Right ventricle myocardium inferior (tissue), 1 donor: Measurements from ENCODE around the gene SETD3. TPM values are rescaled to one million over a fixed set of nuclear protein-coding genes. Genes with fewer than 3 reads are reported as not detected.

Experiments
- ATAC-seq: fragments of 200-7000 bp; cut with Tn5 transposase; one replicate; pipeline ENCODE4 v1.9.1; 2020; ENCODE audit warnings: mild to moderate bottlenecking, moderate library complexity
- DNase-seq: peaks from one replicate; pipeline ENCODE4 v3.0.0; 2021; ENCODE audit errors: missing footprints
- intact Hi-C: fragments of 100-400 bp; cut with DNase I; formaldehyde crosslinking; loops from one replicate; pipeline ENCODE4 v1.11.0; 2022
- total RNA-seq: library from RNA; stranded (reverse); fragmentation: NEBNext Ultra II Directional; extraction: Animal tissue kit (Norgen Biotek cat#: 25700); gene quantifications from one replicate; pipeline ENCODE4 v1.2.1, GENCODE V29; 2021
- donor health status: DM: no; HTN: yes; CAD: no; lungs with severe emphysema.

The SETD3 gene
- total RNA-seq, 1 donor from 2014 or later: 97.2 TPM

DNA sequence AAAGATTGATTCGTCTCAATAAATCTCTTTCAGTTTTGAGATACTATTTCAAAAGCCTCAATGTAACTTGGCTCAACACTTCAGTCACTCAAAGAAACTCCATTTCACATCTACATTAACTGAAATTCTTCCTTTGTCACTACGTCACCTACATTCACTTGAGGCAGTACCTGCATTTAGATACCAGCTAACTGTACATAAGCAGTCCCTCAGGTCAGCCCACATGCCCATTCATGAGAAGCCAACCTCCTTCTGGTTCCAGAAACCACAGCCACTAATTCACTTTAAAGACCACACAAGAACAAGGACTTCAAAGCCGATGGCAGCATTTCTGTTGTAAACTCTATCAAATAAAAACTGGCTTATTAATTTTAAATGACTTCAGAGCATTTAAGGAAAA is 43.0 kb downstream of the SETD3 start:
- DNase-seq (no peak), ATAC-seq (no peak)
- intact Hi-C loops: no loop called here

DNA sequence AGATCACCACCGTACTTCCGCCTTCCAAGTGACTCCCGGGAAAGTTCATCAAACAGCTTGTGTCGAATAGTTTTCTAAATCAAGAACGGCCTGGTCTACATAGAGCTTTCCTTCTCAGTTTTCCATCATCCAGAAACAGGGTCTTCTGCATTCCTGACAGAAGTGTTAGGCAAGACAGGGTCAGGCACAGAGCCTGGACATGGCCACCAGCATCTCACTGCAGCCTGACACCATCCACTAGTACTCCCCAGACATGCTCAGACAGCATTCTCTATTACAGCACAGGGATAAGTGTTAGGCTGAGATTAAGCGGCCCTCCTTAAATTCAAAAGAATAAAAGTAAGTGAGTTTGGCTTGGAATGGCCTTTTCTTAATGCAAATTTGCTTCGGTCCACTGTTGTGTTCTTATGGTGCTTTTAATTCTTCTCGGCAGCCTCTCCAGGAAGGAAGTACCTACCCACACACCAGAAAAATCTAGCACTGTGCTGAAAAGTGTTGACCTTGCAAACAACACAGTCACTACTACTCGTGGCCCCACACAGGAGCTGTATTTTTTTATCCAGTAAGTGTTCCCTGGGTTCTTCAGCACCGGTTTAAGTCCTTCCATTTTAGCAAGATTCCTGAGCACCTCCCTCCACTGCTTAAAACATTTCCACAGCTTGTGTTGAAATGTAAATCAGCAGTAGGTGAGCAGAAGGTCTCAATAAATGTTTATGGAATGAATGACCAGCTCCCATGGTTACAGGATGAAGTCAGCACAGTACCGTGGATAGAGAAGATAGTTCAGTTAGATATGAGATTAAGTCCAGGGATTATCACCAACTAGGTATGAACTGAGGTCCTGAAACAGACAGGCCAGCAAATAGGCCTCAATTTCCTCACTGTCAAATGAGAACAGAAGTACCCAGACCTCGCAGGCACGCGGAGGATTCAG is 44.1 kb downstream of the SETD3 start:
- intact Hi-C loops: no loop called here
- no peak for ATAC-seq
- no peak for DNase-seq

DNA sequence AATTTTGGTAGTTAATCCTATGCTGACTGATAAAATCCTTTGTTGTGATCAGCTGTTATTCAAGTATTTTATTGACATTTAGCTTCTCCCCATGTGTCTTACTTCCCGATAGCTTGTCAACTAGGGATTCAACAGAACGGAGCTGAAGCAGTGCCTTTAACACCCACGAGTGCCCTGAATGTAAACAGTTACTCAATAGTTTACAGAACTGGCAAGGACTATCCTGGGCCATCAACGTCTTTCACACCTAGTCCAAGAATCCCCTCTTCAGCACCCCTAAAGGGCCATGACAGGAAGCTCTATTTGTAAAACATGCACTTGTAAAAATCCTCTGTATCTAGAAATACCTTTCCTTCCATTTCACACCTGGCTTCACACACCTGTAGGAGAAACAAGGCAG is 45.3 kb downstream of the SETD3 start:
- intact Hi-C loops: no loop called here
- DNase-seq: no peak
- no peak for ATAC-seq

DNA sequence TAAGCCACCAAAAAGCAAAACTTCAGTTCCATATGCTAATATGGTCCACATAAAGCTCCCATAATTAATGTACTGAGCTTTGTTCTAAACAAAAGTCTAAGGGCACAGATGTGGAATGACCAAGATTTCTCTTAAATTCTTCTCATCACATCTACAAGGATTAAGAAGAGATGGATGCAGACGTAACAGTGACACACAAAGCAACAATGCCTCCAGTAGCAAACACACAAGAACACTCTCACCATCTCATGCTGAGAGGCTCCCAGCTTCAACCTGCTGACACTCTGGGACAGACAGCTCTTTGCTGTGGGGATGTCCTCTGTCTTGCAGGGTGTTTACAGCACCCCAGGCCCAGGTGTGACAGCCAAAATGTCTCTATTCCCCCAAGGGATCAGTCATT is 48.2 kb downstream of the SETD3 start:
- intact Hi-C loops: no loop called here
- ATAC-seq (no peak), DNase-seq (no peak)

DNA sequence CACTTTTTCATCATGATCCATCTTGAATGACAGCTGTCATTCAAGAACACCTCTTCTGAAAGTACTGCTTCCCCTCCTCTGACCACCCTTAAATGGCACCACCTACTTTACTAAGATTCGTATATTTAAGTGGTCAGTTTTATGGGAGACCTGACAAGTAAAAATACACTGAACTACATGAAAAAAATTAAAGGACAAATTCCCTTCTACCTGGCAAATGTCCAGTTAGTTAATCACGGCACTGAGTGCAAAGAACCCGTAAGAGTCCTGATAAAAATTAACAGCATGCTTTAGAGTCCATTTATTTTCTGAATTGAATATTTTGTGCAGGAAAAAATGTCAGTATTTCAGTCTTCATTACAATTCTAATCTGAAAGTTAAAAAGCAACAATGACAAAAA is 48.7 kb downstream of the SETD3 start:
- ATAC-seq: no peak
- intact Hi-C loops: no loop called here
- DNase-seq: no peak

DNA sequence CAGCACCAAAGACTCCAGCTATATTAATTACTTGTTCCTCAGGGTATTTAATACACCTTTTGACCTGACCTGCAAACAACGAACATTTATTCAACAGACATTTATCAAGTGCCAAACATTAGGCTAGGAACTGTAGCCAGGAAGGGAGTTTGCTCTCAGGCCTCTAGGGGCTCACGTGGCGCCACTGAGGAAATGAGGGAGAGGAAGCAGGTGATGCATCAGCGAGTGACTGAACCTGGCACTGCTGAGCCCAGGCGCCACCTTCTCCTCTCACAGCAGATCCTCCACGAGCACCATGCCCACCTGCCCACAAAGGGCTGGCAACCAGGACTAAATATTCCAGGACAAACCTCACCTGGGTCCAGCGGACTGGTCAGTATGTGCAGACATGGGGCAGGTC is 50.2 kb downstream of the SETD3 start:
- DNase-seq: no peak
- no peak for ATAC-seq
- intact Hi-C loops: no loop called here

DNA sequence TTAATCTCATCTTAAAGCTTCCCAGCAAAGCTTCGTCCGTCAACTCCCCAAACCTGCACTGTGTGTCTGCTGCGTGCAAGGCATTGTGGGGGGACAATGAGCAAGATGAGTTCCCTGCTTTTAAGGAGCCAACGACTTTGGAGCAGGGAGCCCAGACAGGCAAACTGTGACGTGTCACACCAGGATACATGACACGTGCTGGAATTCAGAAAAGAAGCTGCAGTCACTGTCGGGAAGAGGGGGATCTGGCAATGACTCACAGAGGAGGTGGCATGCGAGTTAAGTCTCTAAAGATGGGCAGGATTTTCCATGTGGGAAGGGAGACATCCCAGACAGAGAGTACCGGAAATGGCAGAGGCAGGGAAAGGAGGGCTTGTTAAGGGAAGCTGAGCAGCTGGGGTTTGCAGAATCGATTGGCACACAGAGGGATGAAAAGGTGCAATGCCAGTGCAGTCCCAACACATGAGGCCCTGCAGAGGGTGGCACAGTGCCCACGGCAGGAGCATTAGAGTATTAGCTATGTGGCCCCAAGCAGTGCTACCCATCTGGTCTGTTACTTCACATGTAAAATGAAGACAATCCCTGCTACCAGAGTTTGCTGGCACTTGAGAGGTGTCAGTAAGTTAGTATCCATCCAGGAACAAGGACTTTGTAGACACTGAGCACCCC is 52.9 kb downstream of the SETD3 start:
- no peak for ATAC-seq

GRCh38 chr14:99426813-99427346 is 53.8 kb downstream of the SETD3 start:
- no peak for ATAC-seq
- intact Hi-C loops: no loop called here
- no peak for DNase-seq

More for the DNA sequence above, 52.9 kb downstream of the SETD3 start:
- no peak for DNase-seq
- intact Hi-C loops: no loop called here

DNA sequence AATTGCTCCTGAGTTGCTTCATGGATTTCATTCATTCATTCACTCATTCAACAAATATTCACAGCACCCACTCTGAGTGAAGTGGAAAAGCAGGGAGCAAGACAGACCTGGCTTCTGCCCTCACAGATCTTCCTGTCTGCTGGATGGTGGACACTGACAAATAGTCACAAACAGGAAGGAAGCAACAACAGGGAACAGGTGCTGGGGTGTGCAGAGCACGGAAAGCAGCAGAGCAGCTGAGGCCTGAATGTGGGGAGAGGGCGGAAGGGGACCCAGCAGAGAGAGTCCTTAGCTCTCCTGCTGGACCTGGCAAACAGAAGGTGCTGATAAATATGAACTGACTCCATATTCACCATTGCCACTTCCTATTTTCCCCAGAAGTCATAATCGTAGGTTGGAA is 54.4 kb downstream of the SETD3 start:
- no peak for DNase-seq
- no peak for ATAC-seq
- intact Hi-C loops: no loop called here

- DNase-seq: no peak
- intact Hi-C loops: no loop called here
- ATAC-seq: no peak
Measured at GRCh38 chr14:99425272-99425681, 55.4 kb downstream of the SETD3 start.

DNA sequence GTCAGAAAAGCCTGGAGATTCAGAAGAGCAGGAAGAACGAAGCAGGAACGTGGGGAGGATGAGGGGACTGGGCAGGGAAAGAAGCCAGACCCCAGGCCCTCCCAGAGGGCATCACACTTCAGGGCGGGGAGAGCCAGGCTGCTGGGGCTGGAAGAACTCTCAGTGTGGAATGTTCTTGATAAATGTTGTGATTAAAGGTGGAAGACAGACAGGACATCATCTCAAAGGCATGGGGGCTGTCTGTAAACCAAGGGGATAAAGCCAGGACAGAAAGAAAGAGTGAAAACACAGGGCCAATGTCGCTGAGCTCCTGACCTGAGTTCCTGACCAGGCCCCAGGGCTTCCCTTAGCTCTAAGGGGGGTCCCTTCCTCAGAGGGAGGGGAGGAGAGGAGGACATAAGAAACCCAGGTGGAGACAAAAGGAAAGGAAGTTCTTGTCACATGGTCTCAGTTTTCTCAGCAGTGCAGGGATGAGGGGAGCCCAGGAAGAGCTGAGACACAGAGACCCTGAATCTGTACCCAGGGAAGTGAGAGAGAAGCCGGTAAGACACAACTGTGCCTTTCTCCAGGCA is 56.3 kb downstream of the SETD3 start:
- DNase-seq (no peak), ATAC-seq (no peak)
- intact Hi-C loops: no loop called here

- DNase-seq (no peak), ATAC-seq (no peak)
- intact Hi-C loops: no loop called here
Measured at GRCh38 chr14:99423434-99423833, 57.2 kb downstream of the SETD3 start.

GRCh38 chr14:99422228-99423010 is 58.2 kb downstream of the SETD3 start:
- DNase-seq (no peak), ATAC-seq (no peak)
- intact Hi-C loops: no loop called here

- intact Hi-C loops: no loop called here
- ATAC-seq (no peak), DNase-seq (no peak)
Measured at GRCh38 chr14:99420711-99421110, 59.9 kb downstream of the SETD3 start.

- no peak for DNase-seq
- intact Hi-C loops: loop anchor here (10.0 kb wide), 1 partner anchor 95 kb away; no protein-coding TSS in a partner anchor
- no peak for ATAC-seq
Measured at GRCh38 chr14:99419905-99420304, 60.8 kb downstream of the SETD3 start.

- ATAC-seq (no peak), DNase-seq (no peak)
- intact Hi-C loops: loop anchor here (10.0 kb wide), 1 partner anchor 93 kb away; no protein-coding TSS in a partner anchor
Measured at GRCh38 chr14:99418242-99418641, 62.4 kb downstream of the SETD3 start.

DNA sequence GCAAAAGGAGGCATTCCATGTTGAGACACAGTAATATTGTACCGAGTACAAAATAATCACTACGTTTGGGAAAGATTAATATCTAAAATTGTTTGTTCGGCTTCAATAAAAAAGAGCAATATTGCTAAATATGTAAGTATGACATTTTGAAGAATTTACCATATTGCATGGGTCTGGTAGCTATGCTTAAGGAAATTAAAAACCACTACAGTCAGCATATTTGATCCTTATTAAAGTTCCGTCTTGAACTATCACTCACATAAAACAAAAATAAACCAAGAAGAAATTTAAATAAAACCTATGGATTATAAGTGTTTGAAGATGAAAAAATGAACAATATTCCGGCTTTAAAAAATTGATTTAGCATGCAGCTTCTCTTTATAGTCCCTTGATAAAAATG is 63.8 kb downstream of the SETD3 start:
- DNase-seq (no peak), ATAC-seq (no peak)
- intact Hi-C loops: loop anchor here (10.0 kb wide), 1 partner anchor 92 kb away; no protein-coding TSS in a partner anchor

- DNase-seq (no peak), ATAC-seq (peak; percentile 84)
- intact Hi-C loops: loop anchor here (10.0 kb wide), 1 partner anchor 91 kb away; no protein-coding TSS in a partner anchor
Measured at GRCh38 chr14:99415496-99416281, 65.0 kb downstream of the SETD3 start.
